PC-9 (cell line): Measurements from ENCODE around the gene LAMC2. TPM values are rescaled to one million over a fixed set of nuclear protein-coding genes. Genes with fewer than 3 reads are reported as not detected.

Experiments used
- BruUV-seq: library from RNA; stranded (reverse); fragments of 400-500 nt; replicated peaks from 2 replicates; lab custom pipeline; 2021; lab: Mats Ljungman, UMichigan
- CTCF ChIA-PET: fragments of 300-600 bp; sonication (Branson Sonifier 250); formaldehyde crosslinking; loops from one replicate; lab custom pipeline; 2022; ENCODE audit warnings: antibody characterized with exemption; lab: Charles Lee
- POLR2A ChIA-PET: fragments of 300-600 bp; sonication (Branson Sonifier 250); formaldehyde crosslinking; loops from one replicate; lab custom pipeline; 2022; ENCODE audit warnings: antibody characterized with exemption; ENCODE audit not compliant: unreplicated experiment; lab: Charles Lee
- DNase-seq, 2 experiments: peaks; one replicate each; pipeline versions ENCODE4 v3.0.0 to v3.0.0-alpha.2; 2015 to 2022; ENCODE audit warnings: mixed read lengths in 1 of 2
- H2AFZ ChIP-seq: fragments of 200-600 bp; sonication (generic); 2 replicates; pipeline ENCODE4 v1.8.1; 2017; ENCODE audit warnings: antibody characterized with exemption
- H3F3A ChIP-seq: fragments of 200-600 bp; sonication (generic); 2 replicates; pipeline ENCODE4 v1.8.1; 2017; ENCODE audit warnings: antibody characterized with exemption, mild to moderate bottlenecking, low read depth; ENCODE audit not compliant: insufficient read depth
- H3K27ac ChIP-seq: fragments of 200-600 bp; sonication (generic); 2 replicates; pipeline ENCODE4 v1.6.1; 2016; ENCODE audit warnings: mixed run types
- H3K27me3 ChIP-seq: fragments of 200-600 bp; sonication (generic); 2 replicates; pipeline ENCODE4 v1.6.1; 2016; ENCODE audit warnings: low read depth, mixed run types; ENCODE audit not compliant: insufficient read depth
- H3K36me3 ChIP-seq: fragments of 200-600 bp; sonication (generic); 2 replicates; pipeline ENCODE4 v1.6.1; 2016; ENCODE audit warnings: low read depth, mixed run types
- H3K4me1 ChIP-seq: fragments of 200-600 bp; sonication (generic); replicated peaks from 2 replicates; pipeline ENCODE4 v1.6.1; 2016; ENCODE audit warnings: mixed run types; ENCODE audit not compliant: insufficient read depth
- H3K4me2 ChIP-seq: fragments of 200-600 bp; sonication (generic); 2 replicates; pipeline ENCODE4 v1.6.1; 2017; ENCODE audit warnings: mixed run types
- H3K4me3 ChIP-seq: fragments of 200-600 bp; sonication (generic); 2 replicates; pipeline ENCODE4 v1.6.1; 2016; ENCODE audit warnings: mixed run types
- H3K79me2 ChIP-seq: fragments of 200-600 bp; sonication (generic); 2 replicates; pipeline ENCODE4 v1.6.1; 2017; ENCODE audit warnings: low read depth, mixed run types
- H3K9me2 ChIP-seq: fragments of 200-600 bp; sonication (generic); 2 replicates; pipeline ENCODE4 v1.8.1; 2017; ENCODE audit warnings: mild to moderate bottlenecking; ENCODE audit not compliant: insufficient read depth
- H3K9me3 ChIP-seq: fragments of 200-600 bp; sonication (generic); 2 replicates; pipeline ENCODE4 v1.8.1; 2016; ENCODE audit warnings: low read depth; ENCODE audit not compliant: insufficient read depth
- H4K20me1 ChIP-seq: fragments of 200-600 bp; sonication (generic); 2 replicates; pipeline ENCODE4 v1.8.1; 2017; ENCODE audit not compliant: insufficient read depth
- EZH2 ChIP-seq: fragments of 200-600 bp; sonication (generic); IDR thresholded peaks from 2 replicates; pipeline ENCODE4 v1.8.0; 2017; ENCODE audit warnings: antibody characterized with exemption, low read depth
- intact Hi-C: fragments of 100-400 bp; cut with micrococcal nuclease; formaldehyde crosslinking; loops from one replicate; pipeline ENCODE4 v1.10.0; 2022; ENCODE audit not compliant: unreplicated experiment
- total RNA-seq: library from RNA; stranded (reverse); gene quantifications from 2 replicates; pipeline ENCODE4 v1.2.3, GENCODE V29; 2021
- TF ChIP-seq, protein P1 (sequence below): fragments of 200-600 bp; sonication (generic); conservative IDR thresholded peaks from 2 replicates; pipeline ENCODE4 v1.6.1; 2017; ENCODE audit warnings: mixed run types, antibody characterized with exemption, mild to moderate bottlenecking, moderate library complexity

LAMC2 gene
- total RNA-seq, 1 experiment from 2014 or later: 109 TPM

- BruUV-seq: no TSS peak
- H3K9me3 ChIP-seq: no peaks in the 10 kb centered on the region
- CTCF ChIA-PET: interaction anchor here (0.8 kb wide), 1 partner anchor 80 kb away, joined by 3 read pairs; no protein-coding TSS in a partner anchor
- H3K9me2 ChIP-seq: no peaks in the 10 kb centered on the region
- peaks cover 22% of the 10 kb centered on the region for H3K4me1 ChIP-seq
- no peaks in the 10 kb centered on the region for H3K27me3 ChIP-seq
- no peak for DNase-seq
- no peak overlapping the region for H3K4me2 ChIP-seq
- H3K79me2 ChIP-seq: peaks cover 67% of the 10 kb centered on the region
- H3F3A ChIP-seq: peaks cover 10% of the 10 kb centered on the region
- intact Hi-C loops: no loop called here
- no peak overlapping the region for H3K4me3 ChIP-seq
- POLR2A ChIA-PET: no interaction called here
- TF ChIP-seq, protein P1, sequence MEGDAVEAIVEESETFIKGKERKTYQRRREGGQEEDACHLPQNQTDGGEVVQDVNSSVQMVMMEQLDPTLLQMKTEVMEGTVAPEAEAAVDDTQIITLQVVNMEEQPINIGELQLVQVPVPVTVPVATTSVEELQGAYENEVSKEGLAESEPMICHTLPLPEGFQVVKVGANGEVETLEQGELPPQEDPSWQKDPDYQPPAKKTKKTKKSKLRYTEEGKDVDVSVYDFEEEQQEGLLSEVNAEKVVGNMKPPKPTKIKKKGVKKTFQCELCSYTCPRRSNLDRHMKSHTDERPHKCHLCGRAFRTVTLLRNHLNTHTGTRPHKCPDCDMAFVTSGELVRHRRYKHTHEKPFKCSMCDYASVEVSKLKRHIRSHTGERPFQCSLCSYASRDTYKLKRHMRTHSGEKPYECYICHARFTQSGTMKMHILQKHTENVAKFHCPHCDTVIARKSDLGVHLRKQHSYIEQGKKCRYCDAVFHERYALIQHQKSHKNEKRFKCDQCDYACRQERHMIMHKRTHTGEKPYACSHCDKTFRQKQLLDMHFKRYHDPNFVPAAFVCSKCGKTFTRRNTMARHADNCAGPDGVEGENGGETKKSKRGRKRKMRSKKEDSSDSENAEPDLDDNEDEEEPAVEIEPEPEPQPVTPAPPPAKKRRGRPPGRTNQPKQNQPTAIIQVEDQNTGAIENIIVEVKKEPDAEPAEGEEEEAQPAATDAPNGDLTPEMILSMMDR: no peak
- no peak for TF ChIP-seq EZH2
- no peak overlapping the region for H2AFZ ChIP-seq
- H4K20me1 ChIP-seq: no peaks in the 10 kb centered on the region; the same call in 1 of the 2 replicates
- H3K36me3 ChIP-seq: 0 out of 2 replicates have a peak, but pooled peaks cover 6% of the 10 kb centered on the region
- no peak overlapping the region for H3K27ac ChIP-seq
These were observed 12.4 kb downstream of the LAMC2 start for GRCh38 chr1:183198463-183198862.

- Histone ChIP-seq H2AFZ (no peak overlapping the region), H3K79me2 (peaks cover 67% of the 10 kb centered on the region), H3K9me2 (no peaks in the 10 kb centered on the region), H3K9me3 (no peaks in the 10 kb centered on the region), H3F3A (peaks cover 8% of the 10 kb centered on the region), H3K4me2 (no peak overlapping the region), H3K4me1 (peaks cover 19% of the 10 kb centered on the region), H3K27ac (no peak overlapping the region), H3K4me3 (no peak overlapping the region), H3K36me3 (0 out of 2 replicates have a peak, but pooled peaks cover 6% of the 10 kb centered on the region), H4K20me1 (no peaks in the 10 kb centered on the region; the same call in 1 of the 2 replicates), H3K27me3 (no peaks in the 10 kb centered on the region)
- CTCF ChIA-PET: no interaction called here
- POLR2A ChIA-PET: no interaction called here
- intact Hi-C loops: no loop called here
- TF ChIP-seq, protein P1: no peak
- TF ChIP-seq EZH2: no peak
- DNase-seq: no peak
- no TSS peak for BruUV-seq
These were observed 13.2 kb downstream of the LAMC2 start for GRCh38 chr1:183199304-183199703.

GRCh38 chr1:183200451-183200850 lies 14.4 kb downstream of the LAMC2 start:
- peaks cover 61% of the 10 kb centered on the region for H3K79me2 ChIP-seq
- peaks cover 8% of the 10 kb centered on the region for H3K4me1 ChIP-seq
- 0 out of 2 replicates have a peak, but pooled peaks cover 6% of the 10 kb centered on the region for H3K36me3 ChIP-seq
- intact Hi-C loops: no loop called here
- H3F3A ChIP-seq: no peaks in the 10 kb centered on the region
- ChIA-PET POLR2A (no interaction called here), CTCF (no interaction called here)
- no peak overlapping the region for H3K4me2 ChIP-seq
- no peaks in the 10 kb centered on the region for H3K9me2 ChIP-seq
- no TSS peak for BruUV-seq
- no peak overlapping the region for H3K4me3 ChIP-seq
- H3K9me3 ChIP-seq: no peaks in the 10 kb centered on the region
- no peak overlapping the region for H2AFZ ChIP-seq
- TF ChIP-seq, protein P1: no peak
- TF ChIP-seq EZH2: no peak
- no peaks in the 10 kb centered on the region for H3K27me3 ChIP-seq
- no peak for DNase-seq
- no peak overlapping the region for H3K27ac ChIP-seq
- no peaks in the 10 kb centered on the region; the same call in 1 of the 2 replicates for H4K20me1 ChIP-seq
